ENCODE data around the gene GRK2. TPM values are rescaled to one million over a fixed set of nuclear protein-coding genes. Genes with fewer than 3 reads are reported as not detected.

GRK2 gene
- total RNA-seq, 2 experiments from 2014 or later = 223 to 234 TPM

- POLR2A ChIA-PET = interaction anchor here (0.6 to 2.7 kb wide), 3 partner anchors 12 to 52 kb away, joined by 3 to 23 read pairs (median 6); no protein-coding TSS in a partner anchor
- CTCF ChIA-PET = interaction anchor here (0.6 to 7.4 kb wide), 13 partner anchors 11 to 117 kb away, joined by 3 to 92 read pairs (median 4); partner anchors contain the start of genes ANKRD13D and POLD4
These were observed 432 bp upstream of the GRK2 start for GRCh38 chr11:67265633-67266448.

- CTCF ChIA-PET = interaction anchor here (0.6 to 7.5 kb wide), 16 partner anchors 8 to 136 kb away, joined by 3 to 72 read pairs (median 4); partner anchors contain the start of genes ANKRD13D and SSH3
These were observed 1.2 kb downstream of the GRK2 start for GRCh38 chr11:67267188-67268080.

GRCh38 chr11:67268081-67268961, 2.0 kb downstream of the GRK2 start:
- ChIA-PET POLR2A (interaction anchor here (0.7 to 7.3 kb wide), 6 partner anchors 9 to 169 kb away, joined by 3 to 73 read pairs (median 8); partner anchors contain the start of genes ANKRD13D and PTPRCAP), CTCF (interaction anchor here (0.6 to 7.5 kb wide), 13 partner anchors 9 to 135 kb away, joined by 3 to 72 read pairs (median 4); partner anchors contain the start of genes ANKRD13D and SSH3)

More at GRCh38 chr11:67267188-67268080, 1.2 kb downstream of the GRK2 start:
- POLR2A ChIA-PET = interaction anchor here (0.7 to 7.3 kb wide), 7 partner anchors 10 to 170 kb away, joined by 3 to 73 read pairs (median 6); partner anchors contain the start of genes ANKRD13D and PTPRCAP

- POLR2A ChIA-PET = interaction anchor here (0.7 to 7.3 kb wide), 3 partner anchors 8 to 133 kb away, joined by 3 to 73 read pairs (median 11); partner anchors contain the start of genes ANKRD13D and PPP1CA
- CTCF ChIA-PET = interaction anchor here (1.9 to 7.5 kb wide), 3 partner anchors 8 to 46 kb away, joined by 8 to 72 read pairs (median 53); partner anchors contain the start of gene ANKRD13D
These were observed 2.6 kb downstream of the GRK2 start for GRCh38 chr11:67268962-67269268.

- ChIA-PET POLR2A (interaction anchor here (0.7 to 7.3 kb wide), 2 partner anchors 17 to 132 kb away, joined by 3 to 73 read pairs; partner anchors contain the start of genes ANKRD13D and PPP1CA), CTCF (interaction anchor here (0.8 to 7.5 kb wide), 5 partner anchors 7 to 113 kb away, joined by 3 to 72 read pairs (median 11); partner anchors contain the start of gene ANKRD13D)
These were observed 3.4 kb downstream of the GRK2 start for GRCh38 chr11:67269401-67270255.

GRCh38 chr11:67270256-67271204, 4.3 kb downstream of the GRK2 start:
- ChIA-PET CTCF (interaction anchor here (0.6 to 7.5 kb wide), 7 partner anchors 8 to 102 kb away, joined by 4 to 72 read pairs (median 11); partner anchors contain the start of gene ANKRD13D), POLR2A (interaction anchor here (0.6 to 7.3 kb wide), 4 partner anchors 17 to 131 kb away, joined by 3 to 73 read pairs (median 6); partner anchors contain the start of genes ANKRD13D and PPP1CA)

- ChIA-PET CTCF (interaction anchor here (1.1 to 7.5 kb wide), 8 partner anchors 9 to 81 kb away, joined by 3 to 72 read pairs (median 8); partner anchors contain the start of genes ANKRD13D and SSH3), POLR2A (interaction anchor here (0.6 to 7.3 kb wide), 7 partner anchors 9 to 130 kb away, joined by 3 to 73 read pairs (median 3); partner anchors contain the start of genes ANKRD13D and PPP1CA)
These were observed 4.9 kb downstream of the GRK2 start for GRCh38 chr11:67271205-67271540.

- ChIA-PET POLR2A (interaction anchor here (0.6 to 7.3 kb wide), 8 partner anchors 10 to 130 kb away, joined by 3 to 73 read pairs (median 4); partner anchors contain the start of genes ANKRD13D, PPP1CA and SSH3), CTCF (interaction anchor here (1.0 to 7.5 kb wide), 10 partner anchors 9 to 111 kb away, joined by 3 to 72 read pairs (median 5); partner anchors contain the start of genes ANKRD13D and SSH3)
These were observed 5.4 kb downstream of the GRK2 start for GRCh38 chr11:67271541-67272284.

- ChIA-PET POLR2A (interaction anchor here (0.6 to 7.3 kb wide), 6 partner anchors 14 to 730 kb away, joined by 3 to 73 read pairs (median 10); partner anchors contain the start of genes ANKRD13D, PPP1CA and SSH3), CTCF (interaction anchor here (0.7 to 7.5 kb wide), 10 partner anchors 10 to 146 kb away, joined by 3 to 72 read pairs (median 6); partner anchors contain the start of genes ANKRD13D and SSH3)
These were observed 6.3 kb downstream of the GRK2 start for GRCh38 chr11:67272327-67273259.

GRCh38 chr11:67273260-67273990, 7.2 kb downstream of the GRK2 start:
- CTCF ChIA-PET = interaction anchor here (0.7 to 7.5 kb wide), 4 partner anchors 10 to 145 kb away, joined by 5 to 72 read pairs (median 32); partner anchors contain the start of gene ANKRD13D

GRCh38 chr11:67274768-67275605, 8.7 kb downstream of the GRK2 start:
- POLR2A ChIA-PET = interaction anchor here (0.9 kb wide), 1 partner anchor 13 kb away, joined by 4 read pairs; no protein-coding TSS in a partner anchor

More at GRCh38 chr11:67273260-67273990, 7.2 kb downstream of the GRK2 start:
- POLR2A ChIA-PET = interaction anchor here (0.6 to 7.3 kb wide), 2 partner anchors 14 to 729 kb away, joined by 19 to 73 read pairs; partner anchors contain the start of gene ANKRD13D

More at GRCh38 chr11:67274768-67275605, 8.7 kb downstream of the GRK2 start:
- CTCF ChIA-PET = interaction anchor here (1.7 kb wide), 1 partner anchor 13 kb away, joined by 8 read pairs; no protein-coding TSS in a partner anchor
